GM21825 (cell line): ENCODE measurements around the gene SLC25A42.

Source experiments
- ATAC-seq: cut with Tn5 transposase; IDR thresholded peaks from one replicate; pipeline ENCODE4 v1.9.1; 2021; ENCODE audit warnings: mild to moderate bottlenecking, moderate library complexity; ENCODE audit not compliant: unreplicated experiment

The SLC25A42 gene

GRCh38 chr19:19159534-19159933, 95.7 kb downstream of the SLC25A42 start:
- ATAC-seq: no peak

GRCh38 chr19:19160461-19161035, 96.8 kb downstream of the SLC25A42 start:
- no peak for ATAC-seq

GRCh38 chr19:19162495-19162894, 98.7 kb downstream of the SLC25A42 start:
- ATAC-seq: no peak
